HL-60 (cell line): Measurements from ENCODE around the gene DCK.
"Not testable (repeated sequence)": the region's sequence is repeated elsewhere in the genome, so short reads cannot be mapped to it uniquely, and the experiment has no call there.

Source experiments
- DNase-seq, 2 experiments: peaks; one replicate each; pipeline ENCODE4 v3.0.0-alpha.2; 2010 to 2020; ENCODE audit warnings: low read depth in 1 of 2, low spot score in 1 of 2
- H3K27ac ChIP-seq: fragments of 250-450 bp; sonication (Bioruptor Pico); replicated peaks from 2 replicates; pipeline ENCODE4 v1.5.1; 2020; ENCODE audit warnings: mild to moderate bottlenecking, moderate library complexity
- H3K27me3 ChIP-seq: fragments of 250-450 bp; sonication (Bioruptor Pico); 2 replicates; pipeline ENCODE4 v1.5.1; 2021; ENCODE audit warnings: mild to moderate bottlenecking, moderate library complexity; ENCODE audit not compliant: insufficient read depth, poor library complexity, severe bottlenecking
- H3K4me3 ChIP-seq: replicated peaks from 2 replicates; pipeline ENCODE4 v1.5.1; 2011; ENCODE audit warnings: mild to moderate bottlenecking, control low read depth, low read length; ENCODE audit not compliant: insufficient read depth
- CTCF ChIP-seq: IDR thresholded peaks from one replicate; pipeline ENCODE4 v1.5.1; 2011; ENCODE audit warnings: low read length, control low read depth, inconsistent platforms; ENCODE audit not compliant: insufficient read depth
- GABPA ChIP-seq: IDR thresholded peaks from 2 replicates; pipeline ENCODE4 v1.6.1; 2012; ENCODE audit warnings: low read depth
- POLR2AphosphoS5 ChIP-seq: IDR thresholded peaks from 2 replicates; pipeline ENCODE4 v1.6.1; 2012; ENCODE audit warnings: low read depth
- REST ChIP-seq: IDR thresholded peaks from 2 replicates; pipeline ENCODE4 v1.6.1; 2012; ENCODE audit warnings: low read depth; ENCODE audit not compliant: insufficient replicate concordance
- SPI1 ChIP-seq: IDR thresholded peaks from 2 replicates; pipeline ENCODE4 v1.6.1; 2012; ENCODE audit warnings: low read depth, mild to moderate bottlenecking, borderline replicate concordance

Gene DCK

GRCh38 chr4:71027611-71028010 is 34.2 kb downstream of the DCK start:
- Histone ChIP-seq H3K4me3 (no peak overlapping the region), H3K27me3 (no peaks in the 10 kb centered on the region), H3K27ac (no peak overlapping the region)
- no peak for DNase-seq
- TF ChIP-seq SPI1 (no peak), CTCF (no peak), GABPA (no peak), POLR2AphosphoS5 (no peak), REST (no peak)

GRCh38 chr4:71029504-71029903 is 36.1 kb downstream of the DCK start:
- TF ChIP-seq GABPA (no peak), REST (no peak), CTCF (no peak), POLR2AphosphoS5 (no peak), SPI1 (no peak)
- DNase-seq: no peak
- H3K4me3 ChIP-seq: no peak overlapping the region
- no peaks in the 10 kb centered on the region for H3K27me3 ChIP-seq
- no peak overlapping the region for H3K27ac ChIP-seq

DNA sequence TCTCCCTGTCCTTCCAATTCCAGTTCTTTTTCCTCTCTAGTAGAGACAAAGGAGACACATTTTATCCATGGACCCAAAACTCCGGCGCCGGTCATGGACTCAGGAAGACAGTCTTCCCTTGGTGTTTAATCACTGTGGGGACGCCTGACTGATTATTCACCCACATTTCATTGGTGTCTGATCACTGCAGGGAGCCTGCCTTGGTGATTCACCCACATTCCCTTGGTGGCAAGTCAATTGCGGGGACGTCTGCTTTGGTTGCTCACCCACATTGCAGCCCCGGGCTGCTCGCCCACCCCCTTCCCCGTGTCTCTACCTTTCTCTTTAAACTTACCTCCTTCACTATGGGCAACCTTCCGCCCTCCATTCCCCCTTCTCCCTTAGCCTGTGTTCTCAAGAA is 38.7 kb downstream of the DCK start:
- not testable (repeated sequence) for DNase-seq, H3K27me3 ChIP-seq, H3K27ac ChIP-seq, H3K4me3 ChIP-seq

- no peak overlapping the region for H3K4me3 ChIP-seq
- H3K27me3 ChIP-seq: no peaks in the 10 kb centered on the region
- no peak for TF ChIP-seq GABPA
- no peak for TF ChIP-seq CTCF
- no peak for TF ChIP-seq SPI1
- no peak for TF ChIP-seq POLR2AphosphoS5
- TF ChIP-seq REST: no peak
- DNase-seq: no peak
- H3K27ac ChIP-seq: no peak overlapping the region
Measured at GRCh38 chr4:71045256-71045655, 51.8 kb downstream of the DCK start.
